ENCODE results near the gene IGHMBP2.

DNA sequence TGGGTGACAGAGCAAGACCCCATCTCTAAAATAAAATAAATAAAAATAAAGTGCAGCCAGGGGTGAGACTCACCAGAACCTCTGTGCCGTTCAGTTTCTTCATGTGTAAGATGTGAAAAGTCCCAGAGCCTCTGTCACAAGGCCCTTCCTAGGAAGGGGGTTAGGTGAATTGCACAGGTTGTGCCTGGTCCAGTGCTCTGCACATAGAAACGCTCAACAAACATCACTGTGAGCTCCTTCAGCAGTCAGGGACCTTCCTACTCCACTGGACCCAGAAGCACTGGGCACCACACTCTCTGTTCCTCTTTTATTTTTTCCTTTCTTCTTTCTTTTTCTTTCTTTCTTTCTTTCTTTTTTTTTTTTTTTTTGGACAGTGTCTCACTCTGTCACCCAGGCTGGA, 22.4 kb upstream of the IGHMBP2 start:
- TF ChIP-seq, protein P1, sequence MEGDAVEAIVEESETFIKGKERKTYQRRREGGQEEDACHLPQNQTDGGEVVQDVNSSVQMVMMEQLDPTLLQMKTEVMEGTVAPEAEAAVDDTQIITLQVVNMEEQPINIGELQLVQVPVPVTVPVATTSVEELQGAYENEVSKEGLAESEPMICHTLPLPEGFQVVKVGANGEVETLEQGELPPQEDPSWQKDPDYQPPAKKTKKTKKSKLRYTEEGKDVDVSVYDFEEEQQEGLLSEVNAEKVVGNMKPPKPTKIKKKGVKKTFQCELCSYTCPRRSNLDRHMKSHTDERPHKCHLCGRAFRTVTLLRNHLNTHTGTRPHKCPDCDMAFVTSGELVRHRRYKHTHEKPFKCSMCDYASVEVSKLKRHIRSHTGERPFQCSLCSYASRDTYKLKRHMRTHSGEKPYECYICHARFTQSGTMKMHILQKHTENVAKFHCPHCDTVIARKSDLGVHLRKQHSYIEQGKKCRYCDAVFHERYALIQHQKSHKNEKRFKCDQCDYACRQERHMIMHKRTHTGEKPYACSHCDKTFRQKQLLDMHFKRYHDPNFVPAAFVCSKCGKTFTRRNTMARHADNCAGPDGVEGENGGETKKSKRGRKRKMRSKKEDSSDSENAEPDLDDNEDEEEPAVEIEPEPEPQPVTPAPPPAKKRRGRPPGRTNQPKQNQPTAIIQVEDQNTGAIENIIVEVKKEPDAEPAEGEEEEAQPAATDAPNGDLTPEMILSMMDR (IDR thresholded peaks at IDR 0.05; ENCODE audit: low read depth, low read length, poor library complexity, severe bottlenecking), result no peak
- TF ChIP-seq EZH2phosphoT487 (IDR thresholded peaks at IDR 0.05; ENCODE audit: borderline replicate concordance, low read length), result no peak
